HFF-Myc (cell line): ENCODE data around the gene RIMKLA.

Experiments used
- DNase-seq: peaks from one replicate; pipeline ENCODE4 v3.0.0-alpha.2; 2011; ENCODE audit warnings: low read depth; ENCODE audit errors: extremely low read depth
- H3K4me3 ChIP-seq: replicated peaks from 2 replicates; pipeline ENCODE4 v1.5.1; 2011; ENCODE audit warnings: low read depth, mild to moderate bottlenecking, control low read depth, low read length
- TF ChIP-seq, protein P1 (sequence below): IDR thresholded peaks from 2 replicates; pipeline ENCODE4 v1.5.1; 2012; ENCODE audit warnings: mild to moderate bottlenecking, low read depth, low read length, control low read depth; ENCODE audit errors: missing control alignments

Gene RIMKLA

DNA sequence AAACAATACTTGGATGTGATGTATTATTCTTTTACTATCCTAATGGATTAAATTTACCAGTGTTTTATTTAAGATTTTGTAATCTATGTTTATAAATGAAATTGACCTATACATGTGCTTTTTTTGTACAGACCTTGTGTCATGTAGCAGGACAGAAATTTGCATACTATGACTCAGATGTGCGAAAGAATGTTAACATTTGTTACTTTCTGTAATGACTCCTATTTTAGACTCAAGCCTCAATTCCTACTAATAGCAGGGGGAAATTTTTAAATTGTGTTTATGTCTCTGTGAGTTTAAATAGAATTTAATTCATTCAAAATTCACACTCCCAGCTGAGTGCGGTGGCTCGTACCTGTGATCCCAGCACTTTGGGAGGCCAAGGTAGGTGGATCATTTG is 21.8 kb upstream of the RIMKLA start:
- no peak overlapping the region for H3K4me3 ChIP-seq
- no peak for DNase-seq
- TF ChIP-seq, protein P1, sequence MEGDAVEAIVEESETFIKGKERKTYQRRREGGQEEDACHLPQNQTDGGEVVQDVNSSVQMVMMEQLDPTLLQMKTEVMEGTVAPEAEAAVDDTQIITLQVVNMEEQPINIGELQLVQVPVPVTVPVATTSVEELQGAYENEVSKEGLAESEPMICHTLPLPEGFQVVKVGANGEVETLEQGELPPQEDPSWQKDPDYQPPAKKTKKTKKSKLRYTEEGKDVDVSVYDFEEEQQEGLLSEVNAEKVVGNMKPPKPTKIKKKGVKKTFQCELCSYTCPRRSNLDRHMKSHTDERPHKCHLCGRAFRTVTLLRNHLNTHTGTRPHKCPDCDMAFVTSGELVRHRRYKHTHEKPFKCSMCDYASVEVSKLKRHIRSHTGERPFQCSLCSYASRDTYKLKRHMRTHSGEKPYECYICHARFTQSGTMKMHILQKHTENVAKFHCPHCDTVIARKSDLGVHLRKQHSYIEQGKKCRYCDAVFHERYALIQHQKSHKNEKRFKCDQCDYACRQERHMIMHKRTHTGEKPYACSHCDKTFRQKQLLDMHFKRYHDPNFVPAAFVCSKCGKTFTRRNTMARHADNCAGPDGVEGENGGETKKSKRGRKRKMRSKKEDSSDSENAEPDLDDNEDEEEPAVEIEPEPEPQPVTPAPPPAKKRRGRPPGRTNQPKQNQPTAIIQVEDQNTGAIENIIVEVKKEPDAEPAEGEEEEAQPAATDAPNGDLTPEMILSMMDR = no peak

DNA sequence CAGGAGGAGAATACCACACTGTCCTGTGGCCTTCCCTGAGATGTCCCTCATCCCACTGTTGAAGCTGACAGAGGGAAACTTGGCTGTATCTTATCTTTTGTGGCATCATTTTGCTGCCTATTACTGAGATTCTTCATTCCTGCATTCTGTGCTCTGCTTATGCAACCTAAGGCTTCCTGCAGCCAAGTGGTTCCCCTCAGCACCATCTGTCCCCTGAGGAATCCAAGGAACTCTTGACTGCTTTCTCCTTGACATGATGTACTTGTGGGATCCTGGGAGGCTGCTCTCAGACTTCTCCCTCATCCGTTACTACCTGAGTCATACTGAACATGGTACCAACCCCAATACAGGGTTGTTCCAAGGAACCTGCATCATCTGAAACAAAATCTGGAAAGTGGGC is 21.1 kb upstream of the RIMKLA start:
- TF ChIP-seq, protein P1 = no peak
- no peak for DNase-seq
- no peak overlapping the region for H3K4me3 ChIP-seq

DNA sequence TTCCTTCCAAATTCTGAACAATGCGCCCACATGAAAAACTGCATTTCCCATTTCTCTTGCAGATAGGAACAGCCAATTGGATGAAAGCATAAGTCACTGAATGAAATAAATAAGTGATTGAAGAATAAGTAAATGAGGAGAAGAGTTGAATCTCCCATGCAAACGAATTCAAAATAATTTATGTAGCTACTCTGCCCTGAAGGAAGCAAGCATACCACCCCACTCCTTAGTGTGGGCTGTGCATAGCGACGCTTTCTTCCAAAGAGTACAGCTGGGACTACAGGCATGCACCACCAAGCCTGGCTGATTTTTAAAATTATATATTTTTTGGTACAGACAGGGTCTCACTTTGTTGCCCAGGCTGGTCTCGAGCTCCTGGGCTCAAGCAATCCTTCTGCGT is 16.5 kb upstream of the RIMKLA start:
- TF ChIP-seq, protein P1 = no peak
- H3K4me3 ChIP-seq = no peak overlapping the region
- no peak for DNase-seq

DNA sequence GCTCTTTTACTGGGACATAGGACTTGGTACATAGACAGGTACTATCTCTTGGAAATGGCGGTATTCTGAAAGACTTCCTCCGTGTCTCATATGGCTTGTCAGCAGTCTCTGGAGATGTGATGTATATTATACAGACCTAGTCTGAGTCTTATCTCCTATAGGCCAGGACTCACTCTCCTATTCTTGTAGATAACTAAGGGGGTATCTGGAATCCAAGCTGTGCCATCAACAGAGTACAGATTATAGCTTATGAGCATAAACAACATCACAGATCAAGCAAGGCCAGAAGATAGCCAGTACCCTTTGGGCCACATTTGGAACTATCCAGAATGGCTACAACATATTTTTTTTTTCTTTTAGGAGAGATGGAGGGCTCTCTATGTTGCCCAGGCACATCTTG is 16.1 kb upstream of the RIMKLA start:
- TF ChIP-seq, protein P1 = no peak
- no peak overlapping the region for H3K4me3 ChIP-seq
- no peak for DNase-seq

DNA sequence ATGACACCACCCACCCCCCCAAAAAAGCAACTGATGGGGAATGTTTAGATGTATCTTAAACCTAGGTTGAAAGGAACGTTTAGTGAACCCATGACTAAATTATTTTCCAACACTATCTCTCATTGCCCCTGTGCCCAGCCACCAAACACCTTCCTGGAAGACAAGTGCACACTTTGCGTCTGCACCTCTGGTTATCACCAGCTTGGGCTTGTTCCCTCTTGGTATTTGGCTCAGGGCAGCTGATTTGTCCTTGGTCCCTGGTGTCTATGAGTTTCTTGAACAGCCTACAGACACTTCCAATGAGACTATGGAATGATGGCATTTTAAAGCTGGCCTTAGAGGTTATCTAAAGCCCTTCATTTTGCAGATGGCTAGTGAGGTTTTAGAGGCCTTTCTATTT is 15.5 kb upstream of the RIMKLA start:
- H3K4me3 ChIP-seq = no peak overlapping the region
- no peak for DNase-seq
- TF ChIP-seq, protein P1 = no peak

DNA sequence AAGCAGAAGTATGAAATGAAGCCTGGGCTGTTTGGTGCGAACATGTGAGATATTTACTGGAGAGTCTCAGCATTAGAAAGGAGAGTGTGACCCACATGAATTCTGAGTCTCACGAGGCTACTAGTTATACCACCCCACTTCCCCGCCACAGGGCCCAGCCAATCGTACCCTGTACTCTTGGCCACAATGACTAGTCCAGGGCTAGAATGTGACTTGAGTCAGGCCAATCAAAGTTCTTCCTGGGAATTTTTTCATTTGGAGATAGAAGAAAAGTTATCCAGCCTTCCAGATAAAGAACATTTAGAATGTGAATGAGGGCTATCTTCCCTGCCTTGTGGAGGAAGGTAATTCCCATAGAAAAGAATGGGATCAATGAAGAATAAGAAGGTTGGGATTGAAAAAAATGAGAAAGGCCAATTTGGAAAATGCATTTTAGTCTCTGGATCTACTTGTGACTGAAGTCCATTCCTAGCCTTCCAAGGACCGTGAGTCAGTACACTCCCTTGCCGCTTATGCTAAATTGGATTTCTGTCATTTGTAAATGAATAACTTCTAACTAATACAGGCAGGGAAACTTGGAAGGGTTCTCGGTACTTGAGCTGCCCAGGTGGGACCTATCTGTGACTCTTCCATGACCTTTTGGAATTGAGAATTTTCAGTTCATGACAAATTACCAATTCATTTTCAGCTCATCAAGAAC is 12.3 kb upstream of the RIMKLA start:
- H3K4me3 ChIP-seq = no peak overlapping the region
- TF ChIP-seq, protein P1 = no peak
- no peak for DNase-seq

DNA sequence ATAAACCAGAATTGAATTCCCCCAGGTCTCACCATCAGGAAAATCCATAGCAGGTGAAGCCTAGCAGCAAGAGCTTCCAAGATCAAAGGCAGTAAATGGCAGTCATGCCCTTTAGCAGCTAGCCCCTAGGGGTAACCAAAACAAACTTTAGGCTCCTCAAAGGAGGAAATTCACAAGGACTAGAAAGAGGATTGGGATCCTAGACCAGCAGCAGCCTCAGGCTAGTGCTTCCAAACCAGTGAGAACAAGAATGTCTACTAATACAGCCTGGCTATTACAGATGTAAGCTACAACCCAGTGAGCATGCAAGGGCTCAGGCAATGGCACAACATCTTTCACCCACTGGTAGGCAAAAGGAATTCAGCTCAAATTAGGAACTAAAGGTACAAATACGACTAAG is 11.1 kb upstream of the RIMKLA start:
- no peak for DNase-seq
- TF ChIP-seq, protein P1 = no peak
- no peak overlapping the region for H3K4me3 ChIP-seq
